ENCODE data around the gene SMAGP.
A peak's percentile ranks its signal among the peaks of the same experiment; 100 is the strongest.
"Not testable (repeated sequence)": the region's sequence is repeated elsewhere in the genome, so short reads cannot be mapped to it uniquely, and the experiment has no call there.

SMAGP gene

GRCh38 chr12:51264297-51264696 lies 5.9 kb downstream of the SMAGP start:
- DNase-seq (ENCODE audit: low spot score): no peak

GRCh38 chr12:51263341-51263740 lies 6.9 kb downstream of the SMAGP start:
- no peak for DNase-seq (ENCODE audit: low spot score)

DNA sequence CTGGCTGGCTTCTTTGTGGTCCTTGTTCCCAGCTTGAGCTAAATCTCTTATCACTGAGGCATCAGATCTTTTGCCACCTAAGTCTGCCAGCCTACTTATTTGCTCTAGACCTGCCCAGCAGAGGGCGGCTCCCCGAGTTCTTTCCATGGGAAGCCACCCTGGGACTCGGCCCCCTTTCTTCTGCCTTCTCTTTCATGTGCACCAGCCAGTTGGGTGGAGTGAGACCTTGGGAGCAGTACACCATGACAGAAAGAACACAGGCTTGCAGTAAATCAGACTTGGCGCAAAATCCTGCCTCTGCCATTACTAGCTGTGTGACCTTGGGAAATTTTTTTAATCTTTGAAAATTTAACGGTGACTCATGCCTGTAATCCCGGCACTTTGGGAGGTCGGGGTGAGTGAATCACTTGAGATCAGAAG lies 7.4 kb downstream of the SMAGP start:
- DNase-seq (ENCODE audit: low spot score): no peak

DNA sequence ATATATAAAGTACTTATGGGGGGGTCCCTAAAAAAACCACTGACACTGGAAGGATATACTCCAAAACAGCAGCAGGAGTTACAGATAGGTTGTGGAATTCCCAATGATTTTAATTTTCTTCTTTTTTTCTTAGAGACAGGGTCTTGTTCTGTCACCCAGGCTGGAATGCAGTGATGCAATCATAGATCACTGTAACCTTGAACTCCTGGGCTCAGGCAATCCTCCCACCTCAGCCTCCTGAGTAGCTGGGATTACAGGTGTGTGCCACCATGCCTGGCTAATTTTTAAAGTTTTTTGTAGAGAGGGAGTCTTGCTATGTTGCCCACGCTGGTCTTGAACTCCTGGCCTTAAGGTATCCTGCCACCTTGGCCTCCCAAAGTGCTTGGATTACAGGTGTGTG lies 10.6 kb downstream of the SMAGP start:
- not testable (repeated sequence) for DNase-seq (ENCODE audit: low spot score)

- no peak for DNase-seq (ENCODE audit: low spot score)
Measured at GRCh38 chr12:51254536-51254935, 15.7 kb downstream of the SMAGP start.

- DNase-seq (ENCODE audit: low spot score): no peak
Measured at GRCh38 chr12:51253276-51253675, 16.9 kb downstream of the SMAGP start.

- no peak for DNase-seq (ENCODE audit: low spot score)
Measured at GRCh38 chr12:51247523-51248206, 22.6 kb downstream of the SMAGP start.

DNA sequence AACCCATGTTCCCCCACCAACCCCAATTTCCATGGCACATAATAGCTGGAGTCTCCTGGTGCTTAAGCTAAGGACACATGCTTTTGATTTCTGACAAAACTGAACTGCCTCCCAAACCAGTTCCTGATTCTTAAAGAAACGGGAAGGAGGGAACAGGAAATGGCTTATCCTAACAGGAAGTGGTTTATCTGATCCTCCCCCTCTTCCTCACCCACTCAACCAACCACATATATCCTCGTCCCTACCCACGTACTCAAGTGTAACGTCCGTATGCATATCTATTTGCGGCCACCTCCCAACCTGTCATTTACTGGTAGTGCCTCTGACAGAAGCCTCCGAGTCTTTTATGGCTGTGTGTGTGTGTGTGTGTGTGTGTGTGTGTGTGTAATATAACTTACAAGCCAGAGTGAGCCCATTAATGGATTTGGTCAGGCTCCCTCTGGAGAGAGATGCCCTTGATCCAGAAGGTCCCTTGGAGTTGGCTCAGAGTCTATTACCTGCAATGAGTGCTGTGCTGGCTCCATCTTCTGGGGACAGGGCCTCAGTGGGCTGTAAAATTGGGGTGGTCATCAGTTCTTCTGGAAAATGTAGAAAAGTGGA lies 23.9 kb downstream of the SMAGP start:
- DNase-seq (ENCODE audit: low spot score): peak; percentile 30

DNA sequence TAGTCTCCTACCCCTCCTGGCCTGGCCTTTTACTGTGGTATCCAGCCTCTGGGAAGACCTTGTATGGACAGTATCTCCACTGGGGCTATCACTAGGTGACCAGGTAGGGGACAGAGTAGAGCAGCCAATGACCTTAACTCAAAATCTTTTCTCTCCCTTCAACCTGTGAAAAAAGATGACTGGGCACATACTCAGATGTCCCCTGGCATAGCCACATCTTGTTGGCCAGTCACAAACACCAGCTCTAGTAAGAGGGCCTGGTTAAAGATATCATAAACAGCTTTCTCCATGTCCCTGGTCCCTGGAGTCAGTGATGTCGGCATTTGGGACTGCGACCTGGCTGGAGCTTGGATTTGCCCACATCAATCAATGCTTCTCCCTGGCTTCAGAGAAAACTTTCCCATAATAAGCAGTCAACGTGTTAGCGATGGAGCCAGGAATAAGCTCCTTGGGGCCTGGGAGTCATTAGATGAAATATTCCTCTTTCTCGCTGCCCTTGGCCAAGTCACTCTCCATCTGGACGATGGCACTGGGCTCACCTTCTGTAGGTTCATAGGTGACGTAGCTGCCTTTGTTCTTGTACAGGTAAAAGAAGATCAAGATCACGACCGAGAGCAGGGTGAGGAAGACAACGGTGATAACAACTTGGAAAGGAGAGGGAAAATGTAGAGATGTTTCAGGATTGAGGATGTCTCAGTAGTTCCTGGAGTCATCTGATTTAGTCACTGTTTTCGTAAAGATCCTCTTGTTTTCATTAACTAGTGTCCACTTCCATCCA lies 24.6 kb downstream of the SMAGP start:
- no peak for DNase-seq (ENCODE audit: low spot score)

GRCh38 chr12:51244269-51244668 lies 25.9 kb downstream of the SMAGP start:
- no peak for DNase-seq (ENCODE audit: low spot score)

DNA sequence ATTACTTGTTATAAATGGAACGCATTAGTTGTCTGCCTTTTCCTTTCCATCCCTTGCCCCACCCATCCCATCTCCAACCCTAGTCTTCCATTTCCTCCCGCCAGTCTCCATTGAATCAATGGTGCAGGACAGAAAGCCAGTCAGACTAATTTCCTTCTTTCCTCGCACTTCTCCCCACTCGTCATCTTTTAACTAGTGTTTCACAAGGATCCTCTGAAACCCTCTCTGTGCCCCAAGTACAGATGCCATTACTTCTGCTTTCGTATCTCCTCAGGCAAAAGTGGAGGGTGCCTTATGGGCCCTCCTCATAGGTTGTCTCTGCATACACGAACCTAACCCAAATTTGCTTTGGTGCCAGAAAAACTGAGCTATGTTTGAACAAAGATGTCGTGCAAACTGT lies 27.3 kb downstream of the SMAGP start:
- DNase-seq (ENCODE audit: low spot score): no peak

DNA sequence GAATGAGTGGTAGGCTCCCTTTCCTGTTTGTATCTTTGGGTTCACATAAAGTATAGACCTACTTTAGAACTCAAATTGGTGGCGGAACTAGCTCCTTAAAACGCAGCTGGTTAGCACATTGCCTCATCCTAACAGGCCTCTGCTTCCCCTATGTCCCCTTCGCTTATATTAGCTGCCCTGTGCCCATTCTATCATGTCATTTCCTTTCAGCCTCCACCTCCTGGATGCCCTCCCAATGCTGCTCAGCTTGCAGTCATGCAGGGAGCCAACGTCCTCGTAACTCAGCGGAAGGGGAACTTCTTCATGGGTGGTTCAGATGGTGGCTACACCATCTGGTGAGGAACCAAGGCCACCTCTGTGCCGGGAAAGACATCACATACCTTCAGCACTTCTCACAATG lies 28.1 kb downstream of the SMAGP start:
- no peak for DNase-seq (ENCODE audit: low spot score)

DNA sequence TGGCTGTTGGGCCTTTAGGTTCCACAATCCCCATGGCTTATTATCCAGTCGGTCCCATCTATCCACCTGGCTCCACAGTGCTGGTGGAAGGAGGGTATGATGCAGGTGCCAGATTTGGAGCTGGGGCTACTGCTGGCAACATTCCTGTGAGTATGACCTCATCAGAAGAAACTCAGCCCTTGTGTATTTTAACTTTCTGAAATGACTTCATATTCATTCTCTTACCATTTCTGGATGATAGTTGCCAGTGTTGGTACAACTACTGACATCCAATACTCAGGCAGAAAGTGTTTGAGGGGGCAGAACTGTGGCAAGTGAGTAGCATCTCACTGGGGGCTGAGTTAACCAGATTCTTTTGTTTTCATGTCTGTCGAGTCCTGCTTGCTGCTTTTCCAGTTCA lies 29.2 kb downstream of the SMAGP start:
- no peak for DNase-seq (ENCODE audit: low spot score)

DNA sequence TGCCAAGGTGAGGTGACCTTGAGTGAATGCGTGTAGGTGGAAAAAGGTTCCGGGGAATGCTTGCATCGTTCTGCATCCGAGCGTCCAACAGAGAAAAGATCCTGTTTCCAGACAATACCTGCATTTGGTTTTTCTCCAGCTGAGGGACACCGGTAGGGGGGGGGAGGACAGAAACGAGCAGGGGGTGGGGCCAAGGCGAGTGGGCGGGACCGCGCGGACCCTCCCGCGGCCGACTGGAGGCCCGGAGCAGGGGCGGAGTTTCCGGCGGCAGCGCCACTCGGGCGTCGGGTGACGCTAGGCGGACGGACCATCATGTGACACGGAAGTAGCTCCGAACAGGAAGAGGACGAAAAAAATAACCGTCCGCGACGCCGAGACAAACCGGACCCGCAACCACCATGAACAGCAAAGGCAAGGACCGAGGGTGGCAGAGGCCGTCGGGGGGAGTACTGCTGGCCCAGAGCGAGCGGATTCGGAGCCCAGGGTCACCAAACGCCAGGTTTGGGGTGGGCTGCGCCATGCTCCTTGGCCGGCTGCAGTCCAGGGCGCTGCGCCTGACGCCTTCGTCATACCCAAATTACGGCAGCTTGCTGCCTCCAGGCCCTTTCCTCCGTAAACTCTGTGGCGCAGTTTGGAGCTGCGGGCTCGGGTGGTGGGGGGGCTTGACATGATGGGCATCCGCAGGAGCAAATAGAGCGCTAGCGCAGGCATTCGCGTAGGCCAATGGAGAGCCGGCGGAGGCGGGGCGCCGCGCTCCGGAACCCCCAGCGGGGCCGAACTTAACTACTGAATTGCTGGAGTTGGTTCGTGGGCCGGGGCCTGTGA lies 31.5 kb downstream of the SMAGP start, which contains the start of gene DAZAP2:
Gene DAZAP2 (plus strand): TSS at position 317 of the 825 bp plus-strand sequence. CDS start 82 bp downstream, at position 399.
- peak; percentile 97 for DNase-seq (ENCODE audit: low spot score)

DNA sequence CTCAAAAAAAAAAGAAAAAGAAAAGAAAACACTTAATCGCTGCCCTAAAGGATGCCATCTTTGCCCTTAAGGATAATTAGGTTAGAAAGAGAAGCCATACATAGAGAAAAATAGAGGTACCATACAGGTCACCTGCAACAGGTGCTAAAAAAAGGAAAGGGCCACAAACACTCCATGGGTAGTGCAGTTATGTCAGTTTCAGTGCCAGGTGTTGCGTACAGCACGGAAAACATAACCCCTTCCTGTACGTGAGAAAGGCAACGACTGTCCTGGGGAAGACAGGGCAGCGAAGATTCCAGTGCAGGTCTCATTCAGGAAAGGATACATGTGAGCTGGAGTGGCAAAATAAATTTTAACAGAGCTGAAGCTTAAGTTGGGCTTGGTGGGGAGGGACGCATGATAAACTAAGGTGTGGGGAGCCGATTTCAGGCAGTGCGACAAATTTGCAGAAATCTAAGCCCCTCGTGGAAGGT lies 32.1 kb downstream of the SMAGP start:
- DNase-seq (ENCODE audit: low spot score): no peak

DNA sequence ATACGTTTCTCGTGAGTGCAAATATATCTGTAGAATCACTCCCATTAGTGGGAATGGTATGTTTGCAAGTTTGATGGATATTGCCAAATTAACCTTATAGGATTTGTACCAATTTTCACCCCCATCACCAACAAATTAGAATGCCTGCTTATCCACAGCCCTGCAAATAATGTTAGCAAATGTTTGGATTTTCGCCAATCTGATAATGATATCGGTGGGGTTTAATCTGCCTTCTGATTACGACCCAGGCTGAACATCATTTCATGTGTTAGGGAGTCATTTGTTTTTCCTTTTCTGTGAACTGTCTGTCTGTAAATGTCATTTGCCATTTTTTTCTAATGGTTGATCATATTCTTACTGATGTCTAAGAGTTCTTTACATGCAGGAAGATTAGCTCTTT lies 35.7 kb downstream of the SMAGP start:
- no peak for DNase-seq (ENCODE audit: low spot score)

DNA sequence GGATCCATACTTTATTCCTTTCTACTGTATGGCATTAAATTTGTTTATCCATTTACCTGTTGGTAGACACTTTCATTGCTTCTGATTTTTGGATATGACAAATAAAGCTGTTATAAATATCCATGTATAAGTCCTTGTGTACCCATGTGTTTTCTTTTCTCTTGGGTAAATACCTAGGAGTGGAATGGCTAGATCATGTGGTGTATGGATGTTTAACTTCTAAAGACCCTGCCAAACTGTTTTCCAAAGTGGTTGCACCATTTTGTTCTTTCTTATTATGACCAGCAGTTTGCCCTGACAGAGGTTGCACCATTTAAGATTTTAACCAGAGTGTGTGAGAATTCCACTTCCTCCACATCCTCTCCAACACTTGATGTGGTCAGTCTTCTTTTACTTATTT lies 37.6 kb downstream of the SMAGP start:
- DNase-seq (ENCODE audit: low spot score): no peak

DNA sequence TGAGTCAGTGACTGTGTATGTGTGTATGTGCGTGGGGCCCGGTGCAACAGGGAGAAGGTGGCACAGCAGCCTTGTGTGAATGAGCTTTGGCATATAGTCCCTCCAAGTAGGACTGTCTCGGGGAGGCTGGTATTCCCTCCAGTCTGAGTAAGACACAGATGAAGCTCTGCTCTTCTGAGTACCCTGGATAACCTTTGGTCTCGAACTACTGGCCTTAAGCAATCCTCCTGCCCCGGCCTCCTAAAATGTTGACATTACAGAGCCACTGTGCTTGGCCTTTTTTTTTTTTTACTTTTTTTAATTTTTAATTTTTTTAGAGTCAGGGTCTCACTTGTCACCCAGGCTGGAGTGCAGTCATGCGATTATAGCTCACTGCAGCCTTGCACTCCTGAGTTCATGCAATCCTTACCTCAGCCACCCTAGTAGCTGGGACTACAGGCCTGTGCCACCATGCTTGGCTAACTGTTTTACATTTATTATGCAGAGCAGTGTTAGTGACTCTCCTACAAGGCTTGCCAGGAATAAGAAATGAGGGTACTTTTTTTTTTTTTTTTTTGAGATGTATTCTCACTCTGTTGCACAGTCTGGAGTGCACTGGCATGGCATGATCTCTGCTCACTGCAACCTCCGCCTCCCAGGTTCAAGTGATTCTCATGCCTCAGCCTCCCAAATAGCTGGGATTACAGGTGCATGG lies 41.0 kb downstream of the SMAGP start:
- DNase-seq (ENCODE audit: low spot score): no peak

DNA sequence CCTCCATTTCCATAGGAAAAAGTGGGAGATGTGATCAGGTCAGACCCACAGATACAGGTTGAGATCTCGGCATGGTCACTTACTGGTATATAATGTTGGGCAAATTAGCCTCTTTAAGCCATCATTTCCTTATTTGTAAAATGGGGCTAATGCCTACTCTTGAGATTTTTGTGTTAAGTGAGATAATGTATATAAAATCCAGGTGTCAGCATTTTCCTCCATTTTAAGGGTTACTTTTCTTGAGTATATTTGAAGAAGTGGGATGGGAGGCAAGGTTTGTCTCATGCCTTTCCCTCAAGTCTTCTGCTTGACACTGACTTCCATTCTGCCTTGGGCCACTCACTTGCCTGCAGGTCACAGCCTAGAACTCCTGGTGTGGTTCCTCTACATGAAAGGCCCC lies 42.3 kb downstream of the SMAGP start:
- no peak for DNase-seq (ENCODE audit: low spot score)

DNA sequence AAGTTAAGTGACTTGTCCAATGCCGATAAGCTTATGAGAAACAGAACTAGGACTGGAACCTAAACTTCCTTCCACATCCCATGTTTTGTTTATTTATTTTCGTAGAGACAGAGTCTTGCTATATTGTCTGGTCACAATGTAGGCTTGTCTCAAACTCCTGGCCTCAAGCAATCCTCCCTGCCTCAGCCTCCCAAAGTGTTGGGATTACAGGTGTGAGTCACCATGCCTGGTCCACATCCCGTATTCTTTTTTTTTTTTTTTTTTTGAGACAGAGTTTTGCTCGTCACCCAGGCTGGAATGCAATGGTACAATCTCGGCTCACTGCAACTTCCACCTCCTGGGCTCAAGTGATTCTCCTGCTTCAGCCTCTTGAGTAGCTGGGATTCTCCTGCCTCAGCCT lies 43.1 kb downstream of the SMAGP start:
- not testable (repeated sequence) for DNase-seq (ENCODE audit: low spot score)

DNA sequence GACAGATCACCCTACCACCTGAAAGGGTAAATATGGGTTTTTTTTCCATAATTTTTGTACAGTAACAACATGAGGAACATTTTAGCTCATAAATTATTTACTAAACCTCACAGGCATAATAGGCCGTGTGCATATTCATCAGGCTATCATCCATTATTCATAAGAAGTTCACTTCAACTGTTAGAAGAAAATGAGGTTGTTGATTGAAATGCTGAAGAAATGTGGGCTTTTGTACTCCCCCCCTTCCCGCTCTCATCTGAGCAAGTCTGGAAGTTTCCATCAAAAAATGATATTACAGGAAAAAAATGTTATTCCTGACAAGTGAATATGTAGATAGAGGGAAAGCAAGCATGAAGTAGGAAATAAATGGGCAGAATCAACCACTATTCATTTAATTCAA lies 44.4 kb downstream of the SMAGP start:
- DNase-seq (ENCODE audit: low spot score): no peak

DNA sequence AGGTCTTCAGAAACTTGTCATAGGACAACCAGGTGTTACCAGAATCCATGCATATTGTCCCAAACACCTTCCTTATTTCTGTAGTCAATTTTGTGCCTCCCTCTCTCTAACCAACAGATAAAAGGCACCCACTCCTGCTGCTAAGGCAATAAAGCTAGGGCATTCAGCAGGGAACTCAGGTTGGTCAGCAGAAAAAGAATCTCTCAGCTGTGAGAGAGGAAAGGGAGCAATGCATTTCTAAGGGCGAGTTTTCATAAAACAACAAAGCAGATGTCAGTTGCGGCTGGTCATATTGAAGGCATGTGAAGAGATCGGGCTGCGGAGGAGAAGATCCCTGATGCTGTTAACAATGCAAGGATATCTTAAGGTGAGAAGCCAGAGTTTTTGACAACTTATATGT lies 45.0 kb downstream of the SMAGP start:
- no peak for DNase-seq (ENCODE audit: low spot score)

Measured in cerebellar cortex (tissue), 1 donor.